ENCODE data around the gene CPAMD8.

DNA sequence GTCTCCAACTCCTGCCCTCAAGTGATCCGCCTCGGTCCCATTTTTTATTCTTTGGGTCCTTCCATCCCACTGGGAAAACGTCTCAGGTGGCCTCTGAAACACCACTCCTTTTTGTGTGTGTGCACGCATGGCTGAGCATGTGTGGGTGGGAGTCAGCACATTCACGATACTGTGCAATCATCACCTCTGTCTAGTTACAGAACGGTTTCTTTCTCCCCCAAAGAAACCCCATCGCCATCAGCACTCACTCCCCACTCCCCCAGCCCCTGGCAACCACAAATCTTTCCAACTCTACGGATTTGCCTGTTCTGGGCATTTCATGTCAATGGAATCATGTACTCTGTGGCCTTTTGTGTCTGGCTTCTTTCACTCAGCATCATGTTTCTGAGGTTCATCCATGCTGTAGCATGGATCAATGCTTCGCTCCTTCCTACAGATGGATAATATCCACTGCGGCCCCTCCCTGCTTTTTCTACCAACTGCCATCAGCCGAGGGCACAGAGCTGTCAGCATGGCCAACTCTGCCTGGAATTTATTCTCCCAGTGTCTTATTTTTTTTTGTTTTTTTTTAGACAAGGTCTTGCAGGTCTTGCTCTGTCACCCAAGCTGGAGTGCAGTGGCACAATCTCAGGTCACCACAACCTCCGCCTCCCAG, 128.1 kb downstream of the CPAMD8 start:
- TF ChIP-seq ATF3 (IDR thresholded peaks at IDR 0.05) (no peak), POLR2A (IDR thresholded peaks at IDR 0.05; ENCODE audit: borderline replicate concordance, extremely low read depth, insufficient read depth, insufficient read length) (no peak), CTCF (IDR thresholded peaks at IDR 0.05 in 2 of 3, conservative IDR thresholded peaks at IDR 0.05 in 1 of 3; ENCODE audit: borderline replicate concordance in 1 of 3, insufficient read depth in 1 of 3, low read depth in 2 of 3, low read length in 2 of 3) (no peak), RAD21 (IDR thresholded peaks at IDR 0.05; ENCODE audit: low read depth) (no peak), EGR1 (IDR thresholded peaks at IDR 0.05; ENCODE audit: low read depth) (no peak), ZNF274 (IDR thresholded peaks at IDR 0.05; ENCODE audit: low read depth, low read length) (no peak), SIN3A (IDR thresholded peaks at IDR 0.05; ENCODE audit: low read depth) (no peak), POLR2AphosphoS5 (IDR thresholded peaks at IDR 0.05; ENCODE audit: low read depth, low read length) (no peak), EZH2 (IDR thresholded peaks at IDR 0.05) (no peak), YY1 (IDR thresholded peaks at IDR 0.05; ENCODE audit: extremely low read depth, insufficient replicate concordance, low read depth, low read length) (no peak), FOSL1 (IDR thresholded peaks at IDR 0.05; ENCODE audit: low read depth) (no peak), MAX (IDR thresholded peaks at IDR 0.05) (no peak), SP1 (IDR thresholded peaks at IDR 0.05; ENCODE audit: low read depth) (no peak), TCF7L2 (IDR thresholded peaks at IDR 0.05; ENCODE audit: borderline replicate concordance, extremely low read depth, insufficient read depth, insufficient read length) (no peak)
